Hematopoietic multipotent progenitor cell treated with erythropoietin and hydrocortisone succinate and interleukin-3 and kit ligand, for 4 days (in vitro differentiated cells): Measurements from ENCODE around the gene SPRY2.
"Not testable (repeated sequence)": the region's sequence is repeated elsewhere in the genome, so short reads cannot be mapped to it uniquely, and the experiment has no call there.

Experiments
- DNase-seq: peaks from one replicate; pipeline ENCODE4 v3.0.0-alpha.2; 2015

The SPRY2 gene

GRCh38 chr13:80341101-80341755 lies at the start of gene SPRY2:
Gene SPRY2 (minus strand): TSS chr13:80341126. CDS start chr13:80337705, 3,421 bp downstream.
- peak; percentile 96 for DNase-seq

GRCh38 chr13:80390338-80390737 lies 49.4 kb upstream of the SPRY2 start:
- DNase-seq = no peak

GRCh38 chr13:80389073-80390038 lies 48.4 kb upstream of the SPRY2 start:
- no peak for DNase-seq

GRCh38 chr13:80388506-80388905 lies 47.6 kb upstream of the SPRY2 start:
- no peak for DNase-seq

GRCh38 chr13:80386592-80386991 lies 45.7 kb upstream of the SPRY2 start:
- DNase-seq = no peak

- peak; percentile 54 for DNase-seq
Observed at GRCh38 chr13:80386002-80386401, 45.1 kb upstream of the SPRY2 start.

- DNase-seq = no peak
Observed at GRCh38 chr13:80382576-80382975, 41.6 kb upstream of the SPRY2 start.

GRCh38 chr13:80379245-80379644 lies 38.3 kb upstream of the SPRY2 start:
- DNase-seq = no peak

GRCh38 chr13:80376554-80376953 lies 35.6 kb upstream of the SPRY2 start:
- DNase-seq = no peak

- no peak for DNase-seq
Observed at GRCh38 chr13:80374901-80375300, 34.0 kb upstream of the SPRY2 start.

GRCh38 chr13:80374444-80374843 lies 33.5 kb upstream of the SPRY2 start:
- no peak for DNase-seq

GRCh38 chr13:80371840-80372509 lies 31.0 kb upstream of the SPRY2 start:
- no peak for DNase-seq

- DNase-seq = no peak
Observed at GRCh38 chr13:80367473-80367872, 26.5 kb upstream of the SPRY2 start.

GRCh38 chr13:80363890-80364503 lies 23.1 kb upstream of the SPRY2 start:
- peak; percentile 69 for DNase-seq

GRCh38 chr13:80362481-80362880 lies 21.6 kb upstream of the SPRY2 start:
- no peak for DNase-seq

- DNase-seq = peak; percentile 77
Observed at GRCh38 chr13:80361883-80362327, 21.0 kb upstream of the SPRY2 start.

GRCh38 chr13:80361298-80361697 lies 20.4 kb upstream of the SPRY2 start:
- DNase-seq = peak; percentile 15

- DNase-seq = no peak
Observed at GRCh38 chr13:80360453-80360800, 19.5 kb upstream of the SPRY2 start.

- peak; percentile 16 for DNase-seq
Observed at GRCh38 chr13:80359778-80360452, 19.0 kb upstream of the SPRY2 start.

- DNase-seq = no peak
Observed at GRCh38 chr13:80359414-80359777, 18.5 kb upstream of the SPRY2 start.

- DNase-seq = not testable (repeated sequence)
Observed at GRCh38 chr13:80355496-80356094, 14.7 kb upstream of the SPRY2 start.

- no peak for DNase-seq
Observed at GRCh38 chr13:80348750-80349149, 7.8 kb upstream of the SPRY2 start.
